Measurements from ENCODE around the gene ZNF608. TPM values are rescaled to one million over a fixed set of nuclear protein-coding genes. Genes with fewer than 3 reads are reported as not detected.

ZNF608 gene
- total RNA-seq, 1 donor from 2014 or later: 63.0 TPM

GRCh38 chr5:124735169-124735858, 11.1 kb downstream of the ZNF608 start:
- TF ChIP-seq, protein P1, sequence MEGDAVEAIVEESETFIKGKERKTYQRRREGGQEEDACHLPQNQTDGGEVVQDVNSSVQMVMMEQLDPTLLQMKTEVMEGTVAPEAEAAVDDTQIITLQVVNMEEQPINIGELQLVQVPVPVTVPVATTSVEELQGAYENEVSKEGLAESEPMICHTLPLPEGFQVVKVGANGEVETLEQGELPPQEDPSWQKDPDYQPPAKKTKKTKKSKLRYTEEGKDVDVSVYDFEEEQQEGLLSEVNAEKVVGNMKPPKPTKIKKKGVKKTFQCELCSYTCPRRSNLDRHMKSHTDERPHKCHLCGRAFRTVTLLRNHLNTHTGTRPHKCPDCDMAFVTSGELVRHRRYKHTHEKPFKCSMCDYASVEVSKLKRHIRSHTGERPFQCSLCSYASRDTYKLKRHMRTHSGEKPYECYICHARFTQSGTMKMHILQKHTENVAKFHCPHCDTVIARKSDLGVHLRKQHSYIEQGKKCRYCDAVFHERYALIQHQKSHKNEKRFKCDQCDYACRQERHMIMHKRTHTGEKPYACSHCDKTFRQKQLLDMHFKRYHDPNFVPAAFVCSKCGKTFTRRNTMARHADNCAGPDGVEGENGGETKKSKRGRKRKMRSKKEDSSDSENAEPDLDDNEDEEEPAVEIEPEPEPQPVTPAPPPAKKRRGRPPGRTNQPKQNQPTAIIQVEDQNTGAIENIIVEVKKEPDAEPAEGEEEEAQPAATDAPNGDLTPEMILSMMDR (conservative IDR thresholded peaks at IDR 0.05): no peak
- Mint-ChIP-seq H3K27me3 (peaks cover 10% of the 10 kb centered on the region), H3K27ac (no peak overlapping the region), H3K4me1 (ENCODE audit: unreplicated experiment) (peaks cover 81% of the 10 kb centered on the region), H3K36me3 (peaks cover 7% of the 10 kb centered on the region), H3K4me3 (peak overlapping the region; percentile 77), H3K9me3 (no peaks in the 10 kb centered on the region)
- DNase-seq (ENCODE audit: extremely low spot score, unreplicated experiment): no peak

DNA sequence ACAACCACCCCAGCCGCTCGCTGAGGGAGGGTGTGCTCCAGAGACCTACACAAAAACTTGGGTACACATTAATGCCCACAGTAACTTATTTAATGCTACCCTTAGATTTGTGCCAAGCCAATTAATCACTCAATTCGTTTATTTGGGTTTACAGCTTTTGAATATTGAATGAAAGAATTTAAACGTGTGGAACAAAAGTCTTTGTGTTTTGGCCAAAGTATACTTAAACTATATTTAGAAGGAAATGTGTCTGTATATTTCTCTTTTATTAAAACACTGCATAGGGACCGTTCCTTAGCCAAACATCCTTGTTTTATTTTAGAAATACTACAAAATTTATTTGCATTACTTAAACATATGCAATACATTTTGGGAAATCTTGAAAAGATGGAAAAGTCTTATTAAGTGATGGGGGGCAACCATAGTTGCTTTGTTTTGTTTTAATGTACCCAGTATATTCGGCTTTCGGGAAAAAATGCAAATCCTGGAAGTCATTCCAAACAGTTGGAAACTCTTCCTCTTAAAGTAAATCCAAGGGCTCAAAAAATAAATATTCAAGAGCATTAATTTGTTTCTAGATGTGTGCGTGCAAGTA, 11.8 kb downstream of the ZNF608 start:
- Mint-ChIP-seq H3K27ac (no peak overlapping the region), H3K4me1 (ENCODE audit: unreplicated experiment) (peaks cover 81% of the 10 kb centered on the region), H3K4me3 (peak overlapping the region; percentile 77), H3K27me3 (peaks cover 10% of the 10 kb centered on the region), H3K9me3 (no peaks in the 10 kb centered on the region), H3K36me3 (peaks cover 7% of the 10 kb centered on the region)
- TF ChIP-seq, protein P1 (conservative IDR thresholded peaks at IDR 0.05): no peak
- DNase-seq (ENCODE audit: extremely low spot score, unreplicated experiment): no peak

DNA sequence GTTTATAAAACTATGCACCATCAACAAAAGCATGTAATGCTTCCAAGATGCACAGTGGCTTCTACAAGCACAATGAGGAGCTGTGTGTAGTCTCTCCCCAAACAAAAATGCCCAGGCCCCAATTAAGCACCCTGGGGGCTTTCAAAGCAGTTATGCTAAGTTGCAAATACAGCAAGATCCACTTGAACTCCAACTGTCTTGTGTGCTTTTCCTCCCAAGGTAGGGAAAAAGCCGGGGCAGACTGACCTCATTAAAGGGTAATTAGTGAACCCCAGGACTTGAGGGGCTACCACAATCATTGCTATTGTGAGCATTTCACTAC, 13.1 kb downstream of the ZNF608 start:
- Mint-ChIP-seq H3K27ac (no peak overlapping the region), H3K4me3 (no peak overlapping the region), H3K36me3 (peaks cover 7% of the 10 kb centered on the region), H3K9me3 (no peaks in the 10 kb centered on the region), H3K4me1 (ENCODE audit: unreplicated experiment) (peaks cover 77% of the 10 kb centered on the region), H3K27me3 (peaks cover 10% of the 10 kb centered on the region)
- TF ChIP-seq, protein P1 (conservative IDR thresholded peaks at IDR 0.05): no peak
- no peak for DNase-seq (ENCODE audit: extremely low spot score, unreplicated experiment)

- Mint-ChIP-seq H3K9me3 (no peaks in the 10 kb centered on the region), H3K27ac (peak overlapping the region; percentile 18), H3K27me3 (peaks cover 10% of the 10 kb centered on the region), H3K4me3 (peak overlapping the region; percentile 10), H3K4me1 (ENCODE audit: unreplicated experiment) (peaks cover 72% of the 10 kb centered on the region), H3K36me3 (peaks cover 7% of the 10 kb centered on the region)
- TF ChIP-seq, protein P1 (conservative IDR thresholded peaks at IDR 0.05): no peak
- DNase-seq (ENCODE audit: extremely low spot score, unreplicated experiment): no peak
Observed at GRCh38 chr5:124732428-124733328, 13.8 kb downstream of the ZNF608 start.

DNA sequence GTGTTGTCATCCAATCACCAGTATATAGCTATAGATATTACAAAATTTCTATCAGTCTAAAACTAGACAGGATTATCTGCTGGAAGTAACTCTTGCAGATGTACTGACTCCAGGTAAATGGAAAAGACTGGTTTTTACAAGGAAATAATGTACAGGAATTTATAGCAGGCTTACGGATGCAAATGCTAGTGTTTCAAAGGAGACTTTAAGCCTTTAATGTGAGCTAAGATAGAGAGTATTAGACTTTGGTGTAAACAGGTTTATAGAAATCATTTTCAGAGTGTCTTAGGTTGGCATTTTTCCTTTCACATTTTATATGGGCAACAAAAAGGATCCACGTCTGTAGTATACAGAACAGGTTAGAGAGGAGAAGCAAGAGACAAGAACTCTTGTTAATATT, 16.1 kb downstream of the ZNF608 start:
- Mint-ChIP-seq H3K9me3 (no peaks in the 10 kb centered on the region), H3K4me3 (no peak overlapping the region), H3K4me1 (ENCODE audit: unreplicated experiment) (peaks cover 67% of the 10 kb centered on the region), H3K27me3 (peaks cover 10% of the 10 kb centered on the region), H3K27ac (no peak overlapping the region), H3K36me3 (peaks cover 22% of the 10 kb centered on the region)
- no peak for DNase-seq (ENCODE audit: extremely low spot score, unreplicated experiment)
- TF ChIP-seq, protein P1 (conservative IDR thresholded peaks at IDR 0.05): no peak
